Cardiac muscle cell (in vitro differentiated cells and primary cell): ENCODE results near the gene TMPRSS13. TPM values are rescaled to one million over a fixed set of nuclear protein-coding genes. Genes with fewer than 3 reads are reported as not detected.
A peak's percentile ranks its signal among the peaks of the same experiment; 100 is the strongest.
"Not testable (repeated sequence)": the region's sequence is repeated elsewhere in the genome, so short reads cannot be mapped to it uniquely, and the experiment has no call there.

Source experiments
- DNase-seq, 2 donors: peaks; one replicate each; pipeline versions ENCODE4 v3.0.0 to v3.0.0-alpha.2; 2010 to 2017; ENCODE audit warnings: low read depth in 1 of 2, low spot score in 1 of 2
- H3K27ac ChIP-seq: fragments of 200-600 bp; sonication (generic); 2 replicates; pipeline ENCODE4 v1.5.1; 2016
- H3K27me3 ChIP-seq: fragments of 200-600 bp; sonication (generic); 2 replicates; pipeline ENCODE4 v1.6.0; 2016; ENCODE audit warnings: control low read depth
- H3K36me3 ChIP-seq: fragments of 200-600 bp; sonication (generic); 2 replicates; pipeline ENCODE4 v1.5.1; 2016; ENCODE audit warnings: control low read depth
- H3K4me1 ChIP-seq: fragments of 200-600 bp; sonication (generic); 2 replicates; pipeline ENCODE4 v1.8.1; 2017; ENCODE audit warnings: low read depth, mild to moderate bottlenecking, mixed run types
- H3K4me3 ChIP-seq: fragments of 200-600 bp; sonication (generic); 2 replicates; pipeline ENCODE4 v1.5.1; 2016; ENCODE audit warnings: mild to moderate bottlenecking
- H3K9me3 ChIP-seq: fragments of 200-600 bp; sonication (generic); 2 replicates; pipeline ENCODE4 v1.5.1; 2017; ENCODE audit warnings: low read depth, mild to moderate bottlenecking, control low read depth
- CTCF ChIP-seq: IDR thresholded peaks from 2 replicates; pipeline ENCODE4 v1.5.1; 2012; ENCODE audit warnings: low read depth, mild to moderate bottlenecking, low read length
- polyA plus RNA-seq: library from polyadenylated mRNA; unstranded; fragments of >200 nt; fragmentation: Nextera tagmentation; extraction: Ambion mirVana; gene quantifications from 2 replicates; pipeline ENCODE4 v1.2.1, GENCODE V29; 2016
- total RNA-seq: library from RNA; depleted of rRNA; stranded (reverse); fragments of >200 nt; gene quantifications from 2 replicates; pipeline ENCODE4 v1.2.3, GENCODE V29; 2016

TMPRSS13 gene
- total and polyA plus RNA-seq, 2 experiments from 2014 or later: 0.40 to 0.66 TPM

GRCh38 chr11:117958949-117959348, 29.7 kb upstream of the TMPRSS13 start:
- DNase-seq: no peak
- H3K27me3 ChIP-seq: no peaks in the 10 kb centered on the region
- no peak overlapping the region for H3K27ac ChIP-seq
- TF ChIP-seq CTCF: no peak
- no peaks in the 10 kb centered on the region for H3K9me3 ChIP-seq
- no peaks in the 10 kb centered on the region for H3K36me3 ChIP-seq
- no peak overlapping the region for H3K4me3 ChIP-seq
- H3K4me1 ChIP-seq: no peaks in the 10 kb centered on the region

- TF ChIP-seq CTCF: no peak
- Histone ChIP-seq H3K27me3 (no peaks in the 10 kb centered on the region), H3K4me3 (no peak overlapping the region), H3K4me1 (peaks cover 4% of the 10 kb centered on the region), H3K9me3 (no peaks in the 10 kb centered on the region), H3K36me3 (no peaks in the 10 kb centered on the region), H3K27ac (no peak overlapping the region)
- no peak for DNase-seq
Observed at GRCh38 chr11:117953024-117953671, 23.9 kb upstream of the TMPRSS13 start.

GRCh38 chr11:117950993-117951961, 22.1 kb upstream of the TMPRSS13 start:
- Histone ChIP-seq H3K4me1 (peaks cover 4% of the 10 kb centered on the region), H3K27ac (no peak overlapping the region), H3K36me3 (no peaks in the 10 kb centered on the region), H3K9me3 (no peaks in the 10 kb centered on the region), H3K27me3 (no peaks in the 10 kb centered on the region), H3K4me3 (no peak overlapping the region)
- no peak for DNase-seq
- no peak for TF ChIP-seq CTCF

GRCh38 chr11:117950301-117950700, 21.1 kb upstream of the TMPRSS13 start:
- H3K9me3 ChIP-seq: no peaks in the 10 kb centered on the region
- H3K36me3 ChIP-seq: no peaks in the 10 kb centered on the region
- TF ChIP-seq CTCF: peak; percentile 22
- no peak overlapping the region for H3K27ac ChIP-seq
- peak; percentile 6 to 27 for DNase-seq
- H3K27me3 ChIP-seq: no peaks in the 10 kb centered on the region
- no peak overlapping the region for H3K4me3 ChIP-seq
- peaks cover 4% of the 10 kb centered on the region for H3K4me1 ChIP-seq

- Histone ChIP-seq H3K27ac (no peak overlapping the region), H3K36me3 (no peaks in the 10 kb centered on the region), H3K4me1 (peaks cover 4% of the 10 kb centered on the region), H3K4me3 (no peak overlapping the region), H3K9me3 (no peaks in the 10 kb centered on the region), H3K27me3 (no peaks in the 10 kb centered on the region)
- no peak for TF ChIP-seq CTCF
- DNase-seq: no peak
Observed at GRCh38 chr11:117949062-117949461, 19.9 kb upstream of the TMPRSS13 start.

GRCh38 chr11:117948466-117948865, 19.3 kb upstream of the TMPRSS13 start:
- not testable (repeated sequence) for H3K27ac ChIP-seq, H3K27me3 ChIP-seq, H3K4me3 ChIP-seq, H3K36me3 ChIP-seq, H3K9me3 ChIP-seq, DNase-seq, H3K4me1 ChIP-seq

GRCh38 chr11:117947751-117948150, 18.5 kb upstream of the TMPRSS13 start:
- H3K4me1 ChIP-seq, H3K27me3 ChIP-seq, H3K27ac ChIP-seq, H3K9me3 ChIP-seq, H3K36me3 ChIP-seq, H3K4me3 ChIP-seq, DNase-seq: not testable (repeated sequence)
